ENCODE data around the gene KIF1A. TPM values are rescaled to one million over a fixed set of nuclear protein-coding genes. Genes with fewer than 3 reads are reported as not detected.

KIF1A gene
- total RNA-seq, 1 experiment from 2014 or later = 279 TPM

- CTCF ChIA-PET = no interaction called here
Measured at GRCh38 chr2:240713071-240713927, 106.7 kb downstream of the KIF1A start.

GRCh38 chr2:240712121-240712520 is 107.9 kb downstream of the KIF1A start:
- Mint-ChIP-seq H3K27me3 (ENCODE audit: low read depth) (no peaks in the 10 kb centered on the region), H3K4me1 (no peaks in the 10 kb centered on the region), H3K27ac (no peak overlapping the region), H3K36me3 (peaks cover 6% of the 10 kb centered on the region; the same call in 1 of the 2 replicates), H3K4me3 (no peak overlapping the region), H3K9me3 (no peaks in the 10 kb centered on the region)
- ChIA-PET POLR2A (no interaction called here), CTCF (no interaction called here)
- TF ChIP-seq ZNF416 (CRISPR knock-in tag; IDR thresholded peaks at IDR 0.05) (peak; percentile 43; the same call in 1 of the 2 replicates), ZNF423 (CRISPR knock-in tag; IDR thresholded peaks at IDR 0.05) (no peak)
- DNase-seq (ENCODE audit: low spot score) = no peak
- ATAC-seq = no peak

More at GRCh38 chr2:240713071-240713927, 106.7 kb downstream of the KIF1A start:
- Mint-ChIP-seq H3K4me1 (no peaks in the 10 kb centered on the region), H3K27ac (peak overlapping the region; percentile 63; the same call in 1 of the 2 replicates), H3K9me3 (no peaks in the 10 kb centered on the region), H3K36me3 (peaks cover 6% of the 10 kb centered on the region; the same call in 1 of the 2 replicates), H3K4me3 (no peak overlapping the region), H3K27me3 (ENCODE audit: low read depth) (no peaks in the 10 kb centered on the region)
- ATAC-seq (no peak), DNase-seq (ENCODE audit: low spot score) (no peak)
- peak; percentile 15; the same call in 1 of the 2 replicates for TF ChIP-seq NR2C2 (CRISPR knock-in tag; IDR thresholded peaks at IDR 0.05)
- no peak for TF ChIP-seq PRRX2 (CRISPR knock-in tag; IDR thresholded peaks at IDR 0.05)
- TF ChIP-seq ARID4B (CRISPR knock-in tag; IDR thresholded peaks at IDR 0.05; ENCODE audit: borderline replicate concordance) = 0 out of 2 replicates have a peak, but pooled peaks have one; percentile 18
- TF ChIP-seq AFF4 (CRISPR knock-in tag; IDR thresholded peaks at IDR 0.05; ENCODE audit: borderline replicate concordance) = no peak
- TF ChIP-seq FOXP1 (CRISPR knock-in tag; IDR thresholded peaks at IDR 0.05; ENCODE audit: borderline replicate concordance) = 0 out of 2 replicates have a peak, but pooled peaks have one; percentile 27
- POLR2A ChIA-PET = no interaction called here

- Mint-ChIP-seq H3K36me3 (peaks cover 6% of the 10 kb centered on the region; the same call in 1 of the 2 replicates), H3K27ac (no peak overlapping the region), H3K9me3 (no peaks in the 10 kb centered on the region), H3K27me3 (ENCODE audit: low read depth) (no peaks in the 10 kb centered on the region), H3K4me3 (no peak overlapping the region), H3K4me1 (no peaks in the 10 kb centered on the region)
- no peak for TF ChIP-seq USF1 (CRISPR knock-in tag; IDR thresholded peaks at IDR 0.05)
- TF ChIP-seq ELF4 (CRISPR knock-in tag; IDR thresholded peaks at IDR 0.05; ENCODE audit: low read depth) = no peak
- TF ChIP-seq TP53 (CRISPR knock-in tag; IDR thresholded peaks at IDR 0.05) = no peak
- DNase-seq (ENCODE audit: low spot score) = no peak
- no peak for ATAC-seq
- ChIA-PET CTCF (no interaction called here), POLR2A (no interaction called here)
Measured at GRCh38 chr2:240711701-240712100, 108.3 kb downstream of the KIF1A start.
